Endometrial microvascular endothelial cells (primary cell): Measurements from ENCODE around the gene JKAMP. TPM values are rescaled to one million over a fixed set of nuclear protein-coding genes. Genes with fewer than 3 reads are reported as not detected.

Experiments
- in situ Hi-C: cut with HindIII; loops from 2 replicates; pipeline ENCODE4 v1.10.0; 2017; ENCODE audit warnings: low sequenced_read_pairs, low pct_unique_long_range_greater_than_20kb; ENCODE audit errors: inconsistent ontology term
- total RNA-seq: library from RNA; depleted of rRNA; stranded (reverse); fragments of >200 nt; gene quantifications from one replicate; pipeline ENCODE4 v1.2.3, GENCODE V29; 2015; ENCODE audit errors: inconsistent ontology term

JKAMP gene, protein sequence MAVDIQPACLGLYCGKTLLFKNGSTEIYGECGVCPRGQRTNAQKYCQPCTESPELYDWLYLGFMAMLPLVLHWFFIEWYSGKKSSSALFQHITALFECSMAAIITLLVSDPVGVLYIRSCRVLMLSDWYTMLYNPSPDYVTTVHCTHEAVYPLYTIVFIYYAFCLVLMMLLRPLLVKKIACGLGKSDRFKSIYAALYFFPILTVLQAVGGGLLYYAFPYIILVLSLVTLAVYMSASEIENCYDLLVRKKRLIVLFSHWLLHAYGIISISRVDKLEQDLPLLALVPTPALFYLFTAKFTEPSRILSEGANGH
- total RNA-seq: 81.6 TPM

DNA sequence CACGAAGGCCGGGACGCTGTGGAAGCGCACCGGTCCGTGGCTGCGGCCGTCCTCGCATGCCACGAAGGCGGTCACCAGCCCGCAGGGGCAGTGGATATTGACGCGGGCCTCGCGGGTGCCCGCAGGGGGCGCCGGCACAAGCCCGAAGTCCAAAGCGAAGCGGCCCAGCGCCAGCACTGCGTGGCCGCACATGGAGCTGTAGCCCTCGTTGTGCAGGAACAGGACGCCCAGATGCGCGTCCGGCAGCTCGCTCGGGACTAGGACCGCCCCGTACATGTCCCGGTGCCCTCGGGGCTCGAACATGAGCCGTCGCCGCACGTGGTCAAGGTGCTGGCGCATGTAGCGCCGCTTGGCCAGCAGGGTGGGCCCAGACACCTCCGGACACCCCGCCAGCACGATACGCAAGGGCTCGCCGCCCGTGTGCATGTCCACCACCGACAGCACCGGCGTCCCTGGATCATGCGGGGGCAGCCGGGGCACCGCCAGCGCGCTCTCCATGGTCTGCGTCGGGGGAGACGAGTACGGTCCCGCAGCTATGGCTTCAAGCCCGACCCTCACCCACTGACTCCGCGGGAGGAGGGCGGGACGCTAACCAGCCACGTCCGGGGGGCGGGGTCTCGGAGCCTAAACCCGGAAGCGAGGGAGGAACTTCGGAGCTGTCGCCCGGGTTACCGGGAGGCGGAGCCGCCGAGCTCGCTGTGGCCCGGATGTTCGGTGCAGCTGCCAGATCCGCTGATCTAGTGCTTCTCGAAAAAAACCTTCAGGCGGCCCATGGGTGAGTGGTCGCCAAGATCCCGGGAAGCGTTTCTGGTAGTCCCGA lies at the start of gene JKAMP, which contains the start of gene L3HYPDH:
TSS of gene JKAMP (plus strand) at position 699 of the 820 bp plus-strand sequence. CDS start at position 772, 73 bp downstream.
TSS of gene L3HYPDH (minus strand) at position 590 of the 820 bp plus-strand sequence. CDS start at position 498, 92 bp downstream.
- in situ Hi-C loops: no loop called here

DNA sequence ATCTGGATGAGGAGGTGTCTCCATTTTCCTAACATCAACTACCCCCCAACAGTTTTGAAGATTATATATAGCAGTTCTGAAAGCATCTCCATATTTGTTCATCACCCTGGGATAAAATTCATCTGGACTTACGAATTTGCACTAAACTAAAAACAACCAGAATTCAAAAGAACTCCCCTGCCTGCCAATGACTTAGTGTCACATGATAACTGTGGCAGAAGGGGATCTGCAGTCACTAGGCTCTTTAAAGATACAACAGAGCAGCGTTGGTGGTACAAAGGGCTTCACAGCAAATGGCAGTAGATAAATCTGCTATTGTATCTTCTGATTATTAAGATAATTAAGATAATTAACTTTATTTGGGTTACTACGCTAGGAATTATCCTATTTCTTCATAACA lies 49.2 kb upstream of the JKAMP start:
- in situ Hi-C loops: loop anchor here (25.0 kb wide), 1 partner anchor 323 kb away; no protein-coding TSS in a partner anchor

- in situ Hi-C loops: loop anchor here (25.0 kb wide), 1 partner anchor 324 kb away; no protein-coding TSS in a partner anchor
Measured at GRCh38 chr14:59435987-59436386, 48.3 kb upstream of the JKAMP start.

GRCh38 chr14:59438195-59438647 lies 46.1 kb upstream of the JKAMP start:
- in situ Hi-C loops: loop anchor here (25.0 kb wide), 1 partner anchor 326 kb away; no protein-coding TSS in a partner anchor

DNA sequence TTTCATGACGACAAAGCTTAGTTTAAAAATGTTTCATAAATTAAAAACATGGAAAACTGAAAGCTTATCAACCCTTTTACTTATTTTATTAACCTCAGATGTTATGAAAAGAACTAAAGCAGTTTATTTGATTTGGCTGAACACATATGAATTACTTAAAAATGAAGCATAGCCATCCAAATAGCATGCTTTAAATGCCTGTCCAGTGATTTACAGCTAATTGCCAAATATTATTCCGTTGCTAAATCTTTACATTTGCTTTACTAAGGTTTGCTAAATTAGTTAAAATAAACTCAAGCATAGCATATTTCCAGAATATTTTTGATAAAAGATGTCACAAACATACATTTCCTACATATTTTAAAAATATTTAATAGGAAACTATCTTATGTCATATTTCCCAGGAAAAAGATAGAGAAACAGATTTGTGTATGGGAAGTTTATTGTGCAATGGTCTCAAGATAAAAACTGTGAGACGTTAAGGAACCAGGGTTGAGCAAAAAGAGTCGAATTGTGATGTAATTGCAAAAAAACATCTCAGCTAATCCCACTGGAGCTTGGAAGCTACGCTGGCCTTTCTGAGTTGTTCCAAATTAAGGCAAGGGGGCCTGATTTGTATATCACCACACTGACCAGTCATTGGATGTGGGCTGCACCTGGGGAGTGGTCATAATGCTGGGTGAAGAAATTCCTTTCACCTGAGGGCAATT lies 44.9 kb upstream of the JKAMP start:
- in situ Hi-C loops: loop anchor here (25.0 kb wide), 1 partner anchor 327 kb away; no protein-coding TSS in a partner anchor

GRCh38 chr14:59448673-59449072 lies 35.6 kb upstream of the JKAMP start:
- in situ Hi-C loops: loop anchor here (25.0 kb wide), 1 partner anchor 336 kb away; no protein-coding TSS in a partner anchor

- in situ Hi-C loops: no loop called here
Measured at GRCh38 chr14:59450716-59451115, 33.6 kb upstream of the JKAMP start.

DNA sequence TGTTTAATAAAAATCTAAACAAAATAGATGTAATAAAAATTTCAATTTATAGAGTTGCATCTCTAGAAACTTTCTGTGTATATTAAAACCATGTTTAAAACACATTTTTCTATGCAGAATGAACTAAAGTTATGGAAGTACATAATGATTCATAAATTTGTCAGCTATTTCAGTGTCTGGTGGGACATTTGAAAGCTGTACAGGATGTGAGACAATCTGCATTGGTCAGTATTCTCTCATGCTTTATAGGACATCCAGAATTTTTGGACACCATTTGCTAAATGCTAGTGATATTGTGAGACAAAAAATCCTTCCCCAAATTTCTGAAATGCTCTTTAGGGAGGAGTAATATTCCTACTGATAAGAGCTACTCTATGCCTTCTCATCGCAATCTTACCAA lies 32.5 kb upstream of the JKAMP start:
- in situ Hi-C loops: no loop called here

- in situ Hi-C loops: no loop called here
Measured at GRCh38 chr14:59454139-59454538, 30.2 kb upstream of the JKAMP start.

GRCh38 chr14:59455411-59455810 lies 28.9 kb upstream of the JKAMP start:
- in situ Hi-C loops: no loop called here

DNA sequence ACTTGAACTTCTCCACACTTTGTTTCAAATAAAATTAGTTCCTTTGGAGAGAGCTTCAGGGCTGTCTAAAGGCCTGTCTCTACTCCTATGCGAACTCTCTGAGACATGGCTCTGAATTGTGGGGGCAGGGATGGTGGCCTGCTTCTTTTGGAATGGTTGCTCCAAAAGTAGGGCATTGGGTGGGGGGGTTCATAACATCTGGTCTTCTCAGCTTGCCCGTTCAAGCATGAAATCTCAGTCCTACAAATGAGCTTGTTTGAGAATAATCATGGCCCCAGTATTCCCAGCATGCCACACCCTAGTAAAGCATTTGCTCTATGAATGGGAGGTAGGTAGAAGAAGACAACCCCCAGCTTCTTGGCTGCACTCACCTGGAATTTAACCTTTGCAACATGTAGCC lies 25.8 kb upstream of the JKAMP start:
- in situ Hi-C loops: no loop called here

GRCh38 chr14:59460378-59460777 lies 23.9 kb upstream of the JKAMP start:
- in situ Hi-C loops: no loop called here

DNA sequence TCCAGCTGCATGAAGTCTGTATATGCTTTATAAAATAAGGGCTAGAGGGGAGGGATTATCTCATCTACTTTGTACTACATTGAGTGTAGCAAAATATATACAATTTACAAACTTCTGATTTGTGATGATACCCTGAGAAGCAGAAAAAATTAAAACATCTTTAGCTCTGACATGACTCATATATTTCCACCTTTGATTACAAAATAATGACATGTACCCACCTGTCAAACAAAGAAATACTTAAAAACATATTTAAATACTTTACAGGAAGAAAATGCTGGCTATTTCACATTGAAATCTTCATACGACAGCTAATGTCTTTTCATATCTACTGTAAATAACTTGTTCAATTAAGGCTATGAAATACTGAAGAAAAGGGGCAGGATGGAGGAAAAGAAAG lies 22.4 kb upstream of the JKAMP start:
- in situ Hi-C loops: no loop called here

DNA sequence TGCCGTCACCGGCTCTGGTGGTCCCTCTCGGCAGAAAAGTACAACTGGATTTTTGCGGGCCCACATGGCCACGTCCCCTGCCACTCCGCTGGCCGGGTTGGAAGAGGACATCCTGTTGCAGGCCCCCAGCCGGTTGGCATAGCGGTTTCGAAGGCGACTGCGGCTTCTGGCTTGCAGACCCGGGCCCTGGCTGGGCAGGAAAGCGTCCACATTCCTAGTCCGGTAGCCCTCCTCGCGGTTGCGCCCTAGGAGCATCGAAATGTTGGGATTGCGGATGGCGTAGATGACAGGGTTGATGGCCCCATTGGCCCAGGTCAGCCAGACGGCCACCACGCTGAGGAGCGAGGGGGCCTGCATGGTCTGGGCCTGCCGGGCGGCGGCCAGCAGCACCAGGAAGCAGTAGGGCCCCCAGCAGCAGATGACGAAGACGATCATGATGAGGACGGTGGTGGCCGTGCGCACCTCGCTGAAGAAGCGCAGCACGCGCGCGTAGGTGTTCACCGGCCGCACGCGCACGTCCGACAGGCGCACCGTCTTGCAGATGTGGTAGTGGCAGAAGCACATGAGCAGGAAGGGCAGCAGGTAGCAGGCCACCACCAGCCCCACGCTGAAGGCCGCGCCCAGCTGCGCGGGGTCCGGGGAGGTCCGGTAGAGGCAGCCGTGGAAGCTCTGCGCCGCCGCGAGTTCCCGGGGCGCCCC lies 20.4 kb upstream of the JKAMP start:
- in situ Hi-C loops: no loop called here

GRCh38 chr14:59464486-59465315 lies 19.6 kb upstream of the JKAMP start:
- in situ Hi-C loops: no loop called here

- in situ Hi-C loops: no loop called here
Measured at GRCh38 chr14:59465316-59466135, 18.8 kb upstream of the JKAMP start, which contains the start of gene GPR135. Gene GPR135, minus strand, starts transcription at chr14:59465380. Its CDS starts 154 bp downstream, at chr14:59465226.

DNA sequence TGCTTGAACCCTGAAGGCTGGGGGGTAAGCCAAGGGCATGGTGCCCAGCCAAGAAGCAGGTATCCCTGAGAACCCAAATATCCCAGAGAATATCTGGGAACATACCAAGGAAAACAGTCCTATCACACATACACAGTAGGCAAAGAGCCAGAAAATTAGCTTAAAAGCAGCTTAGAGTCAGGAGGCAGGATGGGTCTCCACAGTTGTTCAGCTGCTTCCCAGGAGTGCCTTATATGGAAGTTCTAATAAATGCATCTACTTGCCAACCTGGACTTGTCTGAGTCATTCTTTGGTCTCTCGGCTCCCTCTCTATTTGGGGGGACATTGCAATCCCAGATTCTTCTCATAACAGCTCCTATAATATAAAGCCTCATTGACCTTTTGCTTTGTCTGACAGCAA lies 10.1 kb upstream of the JKAMP start:
- in situ Hi-C loops: no loop called here
